Hindlimb muscle (tissue), 1 donor: ENCODE measurements around the gene TTC23. TPM values are rescaled to one million over a fixed set of nuclear protein-coding genes. Genes with fewer than 3 reads are reported as not detected.
"Not testable (repeated sequence)": the region's sequence is repeated elsewhere in the genome, so short reads cannot be mapped to it uniquely, and the experiment has no call there.

Experiments used
- DNase-seq: peaks from one replicate; pipeline ENCODE4 v3.0.0-alpha.2; 2013
- polyA plus RNA-seq: library from polyadenylated mRNA; unstranded; fragments of 120-200 nt; gene quantifications from one replicate; pipeline ENCODE4 v1.2.1, GENCODE V29; 2013; ENCODE audit not compliant: insufficient read length

TTC23 gene
- polyA plus RNA-seq, 1 donor, result 19.3 TPM

DNA sequence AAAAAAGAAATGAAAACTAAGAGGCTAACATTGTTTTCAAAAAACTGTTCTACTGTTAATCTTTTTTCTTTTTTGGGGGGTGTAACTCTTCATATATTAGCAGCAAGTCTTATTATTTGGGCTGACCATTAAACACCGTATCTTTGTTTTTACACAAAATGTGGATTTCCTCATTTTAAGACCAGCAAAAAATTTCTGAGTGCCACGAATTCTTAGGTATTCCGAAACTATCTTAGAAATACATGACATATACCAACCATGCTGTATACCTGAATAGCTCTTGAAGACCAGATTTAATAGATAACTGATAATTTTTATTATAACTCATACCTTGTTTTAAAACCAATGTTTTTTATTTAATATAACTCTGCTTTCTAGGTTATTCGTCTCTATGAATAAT, 620 bp upstream of the TTC23 start:
- no peak for DNase-seq

DNA sequence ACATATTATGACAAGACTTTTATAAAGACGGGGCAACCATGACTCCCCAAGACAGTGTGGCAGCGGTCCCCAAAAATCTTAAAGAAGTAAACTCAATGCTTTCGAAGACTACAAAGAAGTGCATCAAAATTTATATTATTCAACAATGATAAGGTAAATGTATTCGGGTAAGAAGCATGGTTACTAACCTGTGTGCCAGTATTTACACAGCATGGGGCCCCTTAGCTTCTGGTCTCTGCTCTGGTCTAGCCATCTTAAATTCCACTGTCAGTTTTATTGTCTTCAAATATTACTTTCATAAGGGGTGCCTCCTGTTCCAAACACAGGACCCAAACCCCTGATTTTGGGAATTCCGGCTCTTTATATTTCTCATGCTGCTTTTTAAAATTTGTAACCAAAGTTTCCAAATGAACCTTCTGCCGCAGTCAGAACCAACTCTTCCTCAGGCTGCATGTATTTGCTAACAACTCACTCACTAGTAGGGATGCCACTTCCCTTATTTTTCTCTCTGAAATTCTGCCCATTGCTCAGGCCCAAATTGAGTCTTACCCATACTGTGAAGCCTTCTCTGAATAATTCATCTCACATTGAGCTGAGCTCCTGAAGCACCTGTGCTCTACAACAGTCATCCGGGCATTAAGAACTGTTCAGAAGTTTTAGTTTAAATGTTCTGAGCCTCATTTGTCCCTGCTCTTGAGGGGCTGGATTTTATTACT, 1.2 kb downstream of the TTC23 start:
- no peak for DNase-seq

DNA sequence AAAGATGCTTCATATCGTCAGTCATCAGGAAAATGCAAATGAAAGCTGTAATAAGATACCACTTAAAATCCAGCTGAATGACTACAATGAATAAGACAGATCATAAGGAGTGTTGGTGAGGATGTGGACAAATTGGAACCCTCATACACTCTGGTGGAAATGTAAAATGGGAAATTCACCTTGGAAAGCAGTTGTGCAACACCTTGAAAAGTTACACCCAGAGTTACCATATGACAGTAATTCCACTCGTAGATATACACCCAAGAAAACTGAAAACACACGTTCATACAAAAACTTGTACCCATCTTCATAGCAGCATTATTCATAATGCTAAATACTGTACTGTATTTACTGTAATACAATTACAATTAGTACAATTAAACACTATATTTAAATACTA, 2.3 kb downstream of the TTC23 start:
- no peak for DNase-seq

DNA sequence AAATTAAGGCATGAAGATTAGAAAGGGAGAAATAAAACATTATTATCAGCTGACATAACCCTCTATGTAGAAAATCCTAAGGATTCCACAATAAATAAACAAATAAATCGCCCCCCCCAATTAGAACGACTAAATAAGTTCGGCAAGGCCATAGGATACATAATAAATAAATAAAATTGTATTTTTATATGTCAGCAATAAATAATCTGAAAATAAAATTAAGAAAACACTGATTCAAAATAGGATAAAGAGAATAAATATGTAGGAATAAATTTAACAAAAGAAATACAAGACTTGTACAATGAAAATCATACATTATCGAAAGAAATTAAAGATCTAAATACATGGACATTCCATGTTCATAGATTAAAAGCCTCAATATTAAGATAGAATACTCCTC, 5.1 kb downstream of the TTC23 start:
- DNase-seq, result no peak

GRCh38 chr15:99241752-99242151, 7.6 kb downstream of the TTC23 start:
- DNase-seq, result no peak

DNA sequence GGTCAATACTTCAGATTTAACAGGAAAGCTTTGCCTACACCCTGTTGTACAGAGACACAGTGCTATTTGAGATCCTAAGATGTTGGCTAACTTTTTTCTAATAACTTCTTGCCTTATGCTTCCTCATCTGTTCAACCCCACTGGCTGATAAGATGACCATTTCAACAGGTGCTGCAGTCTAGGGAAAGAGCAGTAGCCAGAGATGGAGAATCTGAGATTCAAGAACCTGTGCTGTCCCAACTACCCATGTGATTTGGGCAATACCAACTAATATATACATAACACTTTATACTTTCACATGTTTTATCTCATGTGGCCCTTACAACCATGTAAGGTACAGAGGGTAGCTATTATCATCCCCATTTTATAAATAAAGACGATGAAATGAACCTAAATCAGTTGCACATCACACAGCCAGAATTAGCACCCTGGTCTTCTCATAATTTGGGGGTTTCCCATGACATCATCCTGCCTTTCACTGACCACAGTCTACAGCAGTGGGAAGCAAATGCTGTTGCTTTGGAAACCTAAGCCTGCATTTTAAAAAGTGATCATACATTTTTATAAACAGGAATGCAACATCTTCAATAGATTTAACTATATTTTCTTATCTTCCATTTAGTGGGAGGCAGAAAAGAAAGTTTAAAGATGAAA, 9.7 kb downstream of the TTC23 start:
- DNase-seq, result no peak

DNA sequence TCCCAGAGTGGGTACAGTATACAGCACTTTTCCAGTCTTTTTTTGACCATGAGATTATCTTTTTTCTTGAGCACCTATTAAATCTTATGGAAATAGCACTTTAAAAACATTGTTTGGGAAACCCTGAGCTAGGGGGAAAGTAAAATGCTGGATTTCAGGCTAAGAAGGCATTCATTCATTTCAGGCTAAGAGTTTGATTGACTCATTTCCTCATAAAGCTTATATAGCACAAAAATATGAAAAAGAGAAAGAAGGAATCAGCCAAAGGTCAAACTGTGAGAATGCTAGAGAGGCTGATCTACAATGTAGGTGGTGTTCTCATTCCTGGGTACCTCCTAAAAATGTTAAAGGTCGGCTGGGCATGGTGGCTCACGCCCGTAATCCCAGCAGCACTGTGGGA, 10.5 kb downstream of the TTC23 start:
- DNase-seq, result no peak

- not testable (repeated sequence) for DNase-seq
Observed at GRCh38 chr15:99234160-99234559, 15.2 kb downstream of the TTC23 start.

- DNase-seq, result no peak
Observed at GRCh38 chr15:99232740-99233139, 16.6 kb downstream of the TTC23 start.

GRCh38 chr15:99230867-99231266, 18.5 kb downstream of the TTC23 start:
- DNase-seq, result no peak

DNA sequence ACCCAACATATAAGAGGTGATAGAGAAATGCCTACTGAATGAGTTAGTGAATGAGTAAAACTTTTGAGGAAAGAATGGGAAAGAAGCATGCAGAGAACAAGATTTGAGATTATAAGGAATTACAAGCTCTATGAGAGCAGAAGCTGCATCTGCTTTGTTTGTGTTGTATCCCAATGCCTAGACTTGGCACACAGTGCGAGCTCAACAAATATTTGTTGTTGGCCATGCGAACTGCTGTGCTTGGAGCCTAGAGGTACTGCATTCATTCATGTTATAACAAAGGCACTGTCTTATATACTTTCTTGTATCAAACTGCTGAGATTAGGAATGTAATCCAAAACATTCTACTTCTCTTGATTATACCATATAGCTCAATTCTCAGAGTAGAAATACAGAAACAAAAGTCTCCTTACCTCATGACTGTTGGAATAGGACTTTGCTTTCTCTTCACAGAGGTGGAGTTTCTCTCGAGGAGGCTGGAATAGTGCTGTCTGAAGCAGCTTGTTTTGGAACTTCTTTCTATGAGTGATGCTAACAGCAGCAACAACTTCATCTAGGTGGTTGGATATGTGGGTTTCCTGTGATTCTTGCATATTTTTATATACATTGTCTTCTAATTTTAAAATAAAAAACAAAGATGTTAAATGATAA, 21.1 kb downstream of the TTC23 start:
- no peak for DNase-seq

DNA sequence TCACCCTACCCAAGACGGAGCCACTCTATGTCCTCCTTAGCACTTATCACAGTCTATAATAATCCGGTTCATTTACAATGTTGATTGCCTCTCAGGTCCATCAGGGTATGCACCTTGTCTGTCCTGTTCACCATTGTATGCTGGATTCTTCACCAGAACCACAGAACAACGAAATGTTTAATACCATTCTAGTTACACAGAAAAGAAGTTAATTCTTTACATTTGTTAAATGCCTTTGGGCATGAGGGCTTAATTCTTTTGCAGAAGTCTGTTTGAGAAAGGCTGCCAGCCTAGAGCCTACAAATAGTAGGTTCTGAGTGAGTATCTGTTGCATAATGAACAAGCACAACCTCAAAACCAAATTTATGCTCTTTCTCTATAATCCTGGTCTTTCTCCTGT, 22.6 kb downstream of the TTC23 start:
- no peak for DNase-seq

- no peak for DNase-seq
Observed at GRCh38 chr15:99224372-99225214, 24.8 kb downstream of the TTC23 start.

- DNase-seq, result peak; percentile 78
Observed at GRCh38 chr15:99213187-99213811, 36.1 kb downstream of the TTC23 start.

DNA sequence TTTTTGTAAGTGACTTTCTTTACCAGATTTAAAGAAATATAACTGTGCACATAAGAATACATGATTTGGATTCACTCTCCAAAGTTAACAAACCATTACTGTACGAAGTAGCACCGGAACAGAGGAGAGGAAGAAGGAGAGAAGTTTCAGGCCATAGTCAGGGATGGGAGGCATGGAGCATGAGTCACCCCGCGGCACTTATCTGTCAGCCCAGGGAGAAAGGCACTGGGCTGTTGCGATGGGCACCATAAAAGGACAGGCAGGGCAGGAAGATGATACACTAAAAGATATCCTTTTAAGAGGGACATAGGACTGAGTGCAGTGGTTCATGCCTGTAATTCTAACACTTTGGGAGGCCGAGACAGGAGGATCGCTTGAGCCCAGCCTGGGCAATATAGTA, 37.0 kb downstream of the TTC23 start:
- no peak for DNase-seq

DNA sequence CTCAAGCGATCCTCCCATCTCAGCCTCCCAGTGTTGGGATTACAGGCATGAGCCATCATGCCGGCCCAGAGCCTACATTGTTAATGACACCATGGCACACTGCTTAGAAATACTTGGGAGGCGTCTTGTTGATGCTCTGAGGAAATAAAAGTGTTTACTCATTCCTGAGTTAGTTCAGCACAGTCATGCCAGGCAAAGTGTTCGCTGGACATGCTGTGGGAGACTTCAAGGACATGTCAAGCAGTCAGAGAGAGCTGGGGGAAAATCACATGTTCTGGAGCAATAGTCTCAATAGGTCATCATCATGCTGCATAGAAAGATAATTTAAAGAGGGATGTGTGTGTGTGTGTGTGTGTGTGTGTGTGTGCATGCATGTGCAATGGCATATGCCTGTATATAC, 37.5 kb downstream of the TTC23 start:
- no peak for DNase-seq

GRCh38 chr15:99210334-99210733, 39.0 kb downstream of the TTC23 start:
- DNase-seq, result no peak

GRCh38 chr15:99209326-99209725, 40.1 kb downstream of the TTC23 start:
- DNase-seq, result no peak

- DNase-seq, result no peak
Observed at GRCh38 chr15:99207672-99208071, 41.7 kb downstream of the TTC23 start.

DNA sequence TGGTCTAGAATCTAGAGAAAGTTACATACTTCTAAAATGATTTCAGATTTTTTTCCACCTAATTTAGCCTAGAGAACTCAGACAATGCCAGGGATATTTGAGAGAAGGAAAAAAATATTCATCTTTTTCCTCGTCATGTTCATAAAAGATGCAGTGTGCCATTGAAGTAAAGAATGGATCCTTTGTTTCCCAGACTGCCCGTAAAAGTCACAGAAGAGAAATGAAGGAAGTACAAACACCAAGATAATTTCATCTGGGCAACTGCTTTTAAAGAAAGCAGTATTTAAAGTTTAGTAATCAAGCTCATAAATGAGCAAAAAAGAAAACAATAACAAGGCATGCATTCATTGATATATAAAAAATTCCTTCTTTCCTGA, 47.2 kb downstream of the TTC23 start:
- no peak for DNase-seq

GRCh38 chr15:99201408-99202175, 47.8 kb downstream of the TTC23 start:
- no peak for DNase-seq

DNA sequence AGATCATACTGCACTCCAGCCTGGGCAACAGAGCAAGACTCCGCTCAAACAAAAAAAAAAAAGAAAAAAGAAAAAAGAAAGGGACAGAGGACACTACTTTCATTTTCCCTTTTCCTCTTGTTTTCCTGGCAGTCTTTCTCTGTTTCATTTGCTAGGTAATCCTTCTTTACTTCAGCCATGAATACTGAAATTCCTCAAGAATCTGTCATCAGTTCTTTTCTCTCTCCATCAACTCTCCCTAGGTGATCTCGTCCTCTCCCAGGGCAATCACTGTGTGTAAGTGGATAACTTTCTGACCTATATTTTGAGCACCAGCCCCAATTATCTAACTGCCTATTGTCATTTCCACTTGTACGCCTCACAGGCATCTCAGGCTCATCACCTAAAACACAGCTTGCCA, 51.5 kb downstream of the TTC23 start:
- DNase-seq, result no peak
